HL-60/S4 treated with phorbol 12-myristate 13-acetate at 8.2 ng/mL for 4 days and 3 days (cell line): ENCODE data around the gene ZBTB20.
"Not testable (repeated sequence)": the region's sequence is repeated elsewhere in the genome, so short reads cannot be mapped to it uniquely, and the experiment has no call there.

Experiments used
- in situ Hi-C: fragments of 300-500 bp; cut with MboI; formaldehyde crosslinking; loops from 2 replicates; pipeline ENCODE4 v1.15.0; 2022; ENCODE audit warnings: low sequenced_read_pairs

The ZBTB20 gene

GRCh38 chr3:115146418-115147328 is at the start of gene ZBTB20:
TSS of gene ZBTB20 (minus strand) at chr3:115147288.
- in situ Hi-C loops: no loop called here

- in situ Hi-C loops: no loop called here
These were observed 47.4 kb upstream of the ZBTB20 start for GRCh38 chr3:115194476-115194875.

- in situ Hi-C loops: no loop called here
These were observed 43.7 kb upstream of the ZBTB20 start for GRCh38 chr3:115190747-115191146.

GRCh38 chr3:115187149-115187757 is 40.2 kb upstream of the ZBTB20 start:
- in situ Hi-C loops: no loop called here

GRCh38 chr3:115186351-115187148 is 39.5 kb upstream of the ZBTB20 start:
- in situ Hi-C loops: no loop called here

- in situ Hi-C loops: not testable (repeated sequence)
These were observed 37.9 kb upstream of the ZBTB20 start for GRCh38 chr3:115184859-115185572.

GRCh38 chr3:115178930-115179329 is 31.8 kb upstream of the ZBTB20 start:
- in situ Hi-C loops: not testable (repeated sequence)

- in situ Hi-C loops: no loop called here
These were observed 22.7 kb upstream of the ZBTB20 start for GRCh38 chr3:115169808-115170207.

GRCh38 chr3:115165701-115166100 is 18.6 kb upstream of the ZBTB20 start:
- in situ Hi-C loops: no loop called here

GRCh38 chr3:115165266-115165665 is 18.2 kb upstream of the ZBTB20 start:
- in situ Hi-C loops: no loop called here

GRCh38 chr3:115164374-115165221 is 17.5 kb upstream of the ZBTB20 start:
- in situ Hi-C loops: no loop called here

GRCh38 chr3:115162759-115163158 is 15.7 kb upstream of the ZBTB20 start:
- in situ Hi-C loops: no loop called here

- in situ Hi-C loops: no loop called here
These were observed 14.8 kb upstream of the ZBTB20 start for GRCh38 chr3:115161866-115162265.

GRCh38 chr3:115161168-115161834 is 14.2 kb upstream of the ZBTB20 start:
- in situ Hi-C loops: no loop called here

GRCh38 chr3:115160295-115160694 is 13.2 kb upstream of the ZBTB20 start:
- in situ Hi-C loops: no loop called here

GRCh38 chr3:115156046-115156654 is 9.1 kb upstream of the ZBTB20 start:
- in situ Hi-C loops: no loop called here

- in situ Hi-C loops: no loop called here
These were observed 7.5 kb upstream of the ZBTB20 start for GRCh38 chr3:115154611-115155010.

GRCh38 chr3:115151921-115152320 is 4.8 kb upstream of the ZBTB20 start:
- in situ Hi-C loops: no loop called here
